Adipose tissue (tissue), 3 donors: ENCODE data around the gene MS4A14. TPM values are rescaled to one million over a fixed set of nuclear protein-coding genes. Genes with fewer than 3 reads are reported as not detected.

ENCODE experiments used
- H3K27ac ChIP-seq: one replicate; pipeline ENCODE4 v1.5.1; 2013; ENCODE audit warnings: low read depth, low read length
- WGBS, 3 donors: extraction: QIAGEN DNeasy Blood & Tissue Kit; methylation state at CpG; one replicate each; pipeline ENCODE4 v1.1.7; 2013; 5-methylcytosine and 5-hydroxymethylcytosine counted together
- polyA plus RNA-seq, 3 donors: library from polyadenylated mRNA; stranded (reverse); fragments of 200-250 nt; gene quantifications; one replicate each; pipeline ENCODE4 v1.2.3, GENCODE V29; 2013
- donor health status: healthy with polysubstance abuse.
- donor health status: Bipolar disorder and iron deficiency.
- donor health status: healthy.

MS4A14 gene
- polyA plus RNA-seq, 3 donors: 0.05 to 0.52 TPM; not detected in 1

DNA sequence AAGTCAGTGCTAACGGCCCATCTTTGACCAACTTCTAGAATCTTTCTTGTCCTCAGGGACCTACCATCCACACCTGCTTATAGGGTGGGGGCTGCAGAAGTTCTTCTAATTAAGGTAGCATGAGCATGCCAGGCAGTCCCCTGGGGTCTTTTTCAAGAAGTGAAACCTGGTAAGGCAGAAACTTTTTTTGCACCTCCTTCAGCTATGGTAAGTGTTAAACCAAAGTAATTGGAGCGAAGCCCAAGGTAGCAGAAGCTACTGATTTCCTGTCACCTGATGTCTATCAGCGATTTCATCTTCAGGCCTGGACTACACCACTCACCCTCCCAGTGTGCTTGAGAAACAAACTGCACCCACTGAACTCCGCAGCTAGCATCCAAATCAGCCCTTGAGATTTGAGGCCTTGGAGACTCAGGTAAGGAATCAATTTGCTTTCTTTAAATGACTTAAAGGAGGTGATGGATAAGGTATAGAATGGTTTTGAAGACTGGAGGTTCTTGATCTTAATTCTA lies 59.3 kb downstream of the MS4A14 start, which contains the start of gene MS4A1:
Gene MS4A1 (plus strand): TSS at position 317 of the 512 bp plus-strand sequence. CDS start 6,528 bp downstream, outside the sequence.
- H3K27ac ChIP-seq: no peak within 1 kb of the TSS
- WGBS, 3 donors: 59 to 67% (median 66%) methylated on average over 4 of the region's 4 CpGs

DNA sequence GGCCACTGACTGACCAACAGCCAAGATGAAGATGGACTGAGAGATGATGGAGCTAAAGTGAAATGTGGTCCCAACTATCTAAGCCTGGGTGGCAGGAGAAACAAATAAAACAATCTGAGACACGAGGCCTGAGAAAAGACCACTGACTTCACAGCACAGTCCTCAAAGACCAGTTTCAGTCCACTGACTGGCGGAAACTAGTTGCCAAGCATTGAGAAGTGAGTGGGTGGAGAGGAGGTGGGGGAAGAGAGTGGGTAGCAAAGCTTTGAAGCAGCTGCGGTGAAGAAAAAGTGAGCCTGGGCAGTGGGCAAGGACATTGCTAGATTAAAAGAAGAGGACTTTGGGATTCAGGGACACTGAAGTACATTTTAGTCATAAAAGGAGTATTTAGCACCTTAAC lies 61.3 kb downstream of the MS4A14 start:
- 70 to 80% (median 74%) methylated on average over 3 of the region's 3 CpGs for WGBS, 3 donors

DNA sequence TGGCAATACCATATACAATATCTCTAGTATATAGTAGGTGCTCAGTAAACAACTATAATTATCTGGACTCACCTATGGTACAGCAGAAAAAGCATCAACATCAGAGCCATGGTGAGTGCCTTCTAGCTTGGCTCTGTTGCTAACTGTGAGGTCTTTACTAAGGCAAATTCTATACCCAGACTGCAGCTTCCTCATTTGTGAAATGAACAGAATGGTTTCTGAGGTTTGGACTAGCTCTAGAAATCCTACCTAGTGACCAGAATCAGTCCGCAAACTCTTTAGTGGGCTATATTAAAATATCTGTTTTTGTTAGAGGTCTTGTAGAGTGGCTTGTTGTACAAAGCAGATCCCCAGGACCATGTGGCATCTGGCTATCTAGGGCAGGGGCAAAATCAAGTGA lies 63.1 kb downstream of the MS4A14 start:
- 97% methylated on average over 1 of the region's 1 CpG for WGBS, 3 donors
- no peak overlapping the region for H3K27ac ChIP-seq

More for the DNA sequence above, 61.3 kb downstream of the MS4A14 start:
- no peak overlapping the region for H3K27ac ChIP-seq

Other genes with a start within 250 kb of the MS4A14 start
- gene MS4A6A, start 213.4 kb upstream of the MS4A14 start, polyA plus RNA-seq: 10 to 100 TPM; 13.2 to 84.0 (median 76.3) TPM
- gene MS4A4E, start 153.3 kb upstream of the MS4A14 start, polyA plus RNA-seq: under 1 TPM; 0.08 to 0.56 (median 0.22) TPM
- gene MS4A4A, start 115.8 kb upstream of the MS4A14 start, polyA plus RNA-seq: 10 to 100 TPM in 2 of 3 donors, 1 to 10 TPM in 1; 6.6 to 38.2 (median 37.0) TPM
- gene MS4A6E, start 69.2 kb upstream of the MS4A14 start, polyA plus RNA-seq: under 1 TPM in 2 of 3 donors, not detected in 1; 0.16 to 0.36 TPM
- 10 to 100 TPM in 2 of 3 donors, 1 to 10 TPM in 1; 2.0 to 22.1 (median 18.8) TPM for gene MS4A7, start 17.9 kb upstream of the MS4A14 start, polyA plus RNA-seq
- not detected for gene MS4A5, start 33.1 kb downstream of the MS4A14 start, polyA plus RNA-seq
- 1 to 10 TPM in 2 of 3 donors, under 1 TPM in 1; 0.11 to 2.0 (median 1.3) TPM for gene MS4A1, start 59.4 kb downstream of the MS4A14 start, polyA plus RNA-seq
- under 1 TPM in 1 of 3 donors, not detected in 2; 0.15 TPM for gene MS4A12, start 96.3 kb downstream of the MS4A14 start, polyA plus RNA-seq
- not detected for gene MS4A13, start 118.9 kb downstream of the MS4A14 start, polyA plus RNA-seq